GM12873 (cell line): ENCODE measurements around the gene CDCP1.

Source experiments
- TF ChIP-seq, protein P1 (sequence below): IDR thresholded peaks from 2 replicates; pipeline ENCODE4 v1.5.1; 2012; ENCODE audit warnings: low read depth, mild to moderate bottlenecking, moderate library complexity, low read length, control low read depth; ENCODE audit not compliant: insufficient read depth; ENCODE audit errors: missing control alignments

CDCP1 gene

GRCh38 chr3:45134758-45135521 lies 11.2 kb downstream of the CDCP1 start:
- TF ChIP-seq, protein P1, sequence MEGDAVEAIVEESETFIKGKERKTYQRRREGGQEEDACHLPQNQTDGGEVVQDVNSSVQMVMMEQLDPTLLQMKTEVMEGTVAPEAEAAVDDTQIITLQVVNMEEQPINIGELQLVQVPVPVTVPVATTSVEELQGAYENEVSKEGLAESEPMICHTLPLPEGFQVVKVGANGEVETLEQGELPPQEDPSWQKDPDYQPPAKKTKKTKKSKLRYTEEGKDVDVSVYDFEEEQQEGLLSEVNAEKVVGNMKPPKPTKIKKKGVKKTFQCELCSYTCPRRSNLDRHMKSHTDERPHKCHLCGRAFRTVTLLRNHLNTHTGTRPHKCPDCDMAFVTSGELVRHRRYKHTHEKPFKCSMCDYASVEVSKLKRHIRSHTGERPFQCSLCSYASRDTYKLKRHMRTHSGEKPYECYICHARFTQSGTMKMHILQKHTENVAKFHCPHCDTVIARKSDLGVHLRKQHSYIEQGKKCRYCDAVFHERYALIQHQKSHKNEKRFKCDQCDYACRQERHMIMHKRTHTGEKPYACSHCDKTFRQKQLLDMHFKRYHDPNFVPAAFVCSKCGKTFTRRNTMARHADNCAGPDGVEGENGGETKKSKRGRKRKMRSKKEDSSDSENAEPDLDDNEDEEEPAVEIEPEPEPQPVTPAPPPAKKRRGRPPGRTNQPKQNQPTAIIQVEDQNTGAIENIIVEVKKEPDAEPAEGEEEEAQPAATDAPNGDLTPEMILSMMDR, result no peak

DNA sequence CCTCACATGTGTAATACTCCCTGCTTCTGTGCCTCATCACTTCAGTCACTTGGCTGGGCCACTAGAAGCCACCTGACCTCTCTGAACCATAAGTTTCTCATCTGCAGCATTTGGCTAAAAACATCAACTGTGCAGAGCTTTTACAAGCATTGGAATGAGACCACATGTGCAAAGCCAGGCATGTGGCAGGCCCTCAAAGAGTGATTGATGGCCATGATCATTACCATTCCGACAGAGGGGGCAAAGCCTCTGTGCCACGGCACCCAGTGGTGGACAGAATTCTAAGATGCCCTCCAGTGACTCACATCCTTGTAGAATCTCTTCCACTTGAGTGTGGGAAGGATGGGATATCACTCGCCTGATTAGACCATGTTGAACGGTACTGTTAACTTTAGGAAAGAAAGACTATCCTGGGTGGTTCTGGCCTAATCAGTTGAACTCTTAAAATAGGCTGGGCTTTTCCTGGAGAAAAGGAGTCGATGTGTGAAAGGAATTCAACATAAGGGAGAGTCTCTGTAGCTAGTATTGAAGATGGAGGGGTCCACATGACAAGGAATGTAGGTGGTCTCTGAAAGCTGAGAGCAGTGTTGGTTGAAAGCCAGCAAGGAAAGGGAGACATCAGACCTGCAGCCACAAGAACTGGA lies 13.5 kb downstream of the CDCP1 start:
- TF ChIP-seq, protein P1, result no peak

- TF ChIP-seq, protein P1, result no peak
Observed at GRCh38 chr3:45131201-45131600, 15.0 kb downstream of the CDCP1 start.

GRCh38 chr3:45130476-45130875 lies 15.7 kb downstream of the CDCP1 start:
- TF ChIP-seq, protein P1, result no peak

DNA sequence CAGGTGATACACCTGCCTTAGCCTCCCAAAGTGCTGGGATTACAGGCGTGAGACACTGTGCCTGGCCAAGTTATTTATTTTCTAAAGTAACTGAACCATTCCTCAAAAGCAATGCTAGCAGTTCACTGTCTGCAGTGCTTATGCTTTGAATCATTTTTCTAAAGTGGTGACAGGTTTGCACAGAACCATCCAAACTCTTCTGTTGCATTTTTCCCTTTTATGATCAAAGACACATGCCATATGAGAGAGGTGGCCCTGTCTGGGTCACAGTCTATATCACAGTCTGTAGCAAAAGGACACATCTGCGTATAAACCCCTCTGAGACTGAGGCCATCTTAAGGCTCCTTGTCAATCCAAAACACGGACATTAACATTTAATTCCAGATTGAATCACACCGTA lies 17.2 kb downstream of the CDCP1 start:
- TF ChIP-seq, protein P1, result no peak

- TF ChIP-seq, protein P1, result no peak
Observed at GRCh38 chr3:45127130-45127822, 18.9 kb downstream of the CDCP1 start.

GRCh38 chr3:45126730-45127129 lies 19.4 kb downstream of the CDCP1 start:
- TF ChIP-seq, protein P1, result no peak
